Measurements from ENCODE around the gene ZBTB46.
A peak's percentile ranks its signal among the peaks of the same experiment; 100 is the strongest.
"Not testable (repeated sequence)": the region's sequence is repeated elsewhere in the genome, so short reads cannot be mapped to it uniquely, and the experiment has no call there.

Gene ZBTB46

GRCh38 chr20:63785691-63786131 is 45.4 kb downstream of the ZBTB46 start:
- peak; percentile 42 for DNase-seq

- DNase-seq, result no peak
Observed at GRCh38 chr20:63783970-63784369, 47.1 kb downstream of the ZBTB46 start.

- DNase-seq, result no peak
Observed at GRCh38 chr20:63782521-63782971, 48.5 kb downstream of the ZBTB46 start.

GRCh38 chr20:63782051-63782471 is 49.0 kb downstream of the ZBTB46 start:
- DNase-seq, result no peak

- DNase-seq, result no peak
Observed at GRCh38 chr20:63781181-63781580, 49.9 kb downstream of the ZBTB46 start.

- DNase-seq, result no peak
Observed at GRCh38 chr20:63778857-63779256, 52.2 kb downstream of the ZBTB46 start.

GRCh38 chr20:63778034-63778752 is 52.9 kb downstream of the ZBTB46 start:
- no peak for DNase-seq

GRCh38 chr20:63777614-63778013 is 53.5 kb downstream of the ZBTB46 start:
- no peak for DNase-seq

- DNase-seq, result not testable (repeated sequence)
Observed at GRCh38 chr20:63776875-63777274, 54.2 kb downstream of the ZBTB46 start.

GRCh38 chr20:63775096-63775978 is 55.7 kb downstream of the ZBTB46 start:
- DNase-seq, result no peak

- peak; percentile 73 for DNase-seq
Observed at GRCh38 chr20:63774306-63774705, 56.8 kb downstream of the ZBTB46 start.

- no peak for DNase-seq
Observed at GRCh38 chr20:63773571-63774241, 57.4 kb downstream of the ZBTB46 start.

- DNase-seq, result no peak
Observed at GRCh38 chr20:63772781-63773518, 58.1 kb downstream of the ZBTB46 start.

- no peak for DNase-seq
Observed at GRCh38 chr20:63771046-63771707, 59.9 kb downstream of the ZBTB46 start.

- no peak for DNase-seq
Observed at GRCh38 chr20:63769891-63770474, 61.1 kb downstream of the ZBTB46 start.

- no peak for DNase-seq
Observed at GRCh38 chr20:63768591-63769515, 62.2 kb downstream of the ZBTB46 start.

- no peak for DNase-seq
Observed at GRCh38 chr20:63767886-63768285, 63.2 kb downstream of the ZBTB46 start.

GRCh38 chr20:63767456-63767855 is 63.6 kb downstream of the ZBTB46 start:
- DNase-seq, result no peak

- DNase-seq, result peak; percentile 92
Observed at GRCh38 chr20:63766695-63767426, 64.2 kb downstream of the ZBTB46 start.

GRCh38 chr20:63765902-63766301 is 65.2 kb downstream of the ZBTB46 start:
- DNase-seq, result no peak
